ENCODE data around the gene MYO9B.

MYO9B gene

DNA sequence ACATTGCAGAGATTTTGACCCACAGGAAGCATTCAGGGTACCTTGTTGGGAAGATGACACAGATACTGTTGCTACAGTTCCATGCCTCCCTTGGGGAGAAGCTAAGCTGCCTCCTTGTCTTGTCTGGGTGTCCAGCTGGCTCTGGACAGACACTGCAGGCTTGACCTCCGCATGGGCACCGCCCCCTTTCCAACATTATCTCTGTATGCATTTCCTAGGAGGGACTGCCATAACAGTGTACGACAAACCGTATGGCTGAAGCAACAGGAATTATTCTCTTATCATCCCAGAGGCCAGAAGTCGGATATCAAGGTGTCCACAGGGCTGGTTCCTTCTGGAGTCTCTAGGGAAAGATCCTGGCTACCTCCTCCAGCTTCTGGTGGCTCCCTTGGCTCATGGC is 72.6 kb downstream of the MYO9B start:
- no peak for DNase-seq (ENCODE audit: low read depth, low spot score)
- TF ChIP-seq CTCF (IDR thresholded peaks at IDR 0.05; ENCODE audit: low read depth, low read length): no peak
- H3K4me3 ChIP-seq (ENCODE audit: low read depth, low read length): no peak overlapping the region
- in situ Hi-C loops (cut with HindIII; ENCODE audit: low sequenced_read_pairs): no loop called here

DNA sequence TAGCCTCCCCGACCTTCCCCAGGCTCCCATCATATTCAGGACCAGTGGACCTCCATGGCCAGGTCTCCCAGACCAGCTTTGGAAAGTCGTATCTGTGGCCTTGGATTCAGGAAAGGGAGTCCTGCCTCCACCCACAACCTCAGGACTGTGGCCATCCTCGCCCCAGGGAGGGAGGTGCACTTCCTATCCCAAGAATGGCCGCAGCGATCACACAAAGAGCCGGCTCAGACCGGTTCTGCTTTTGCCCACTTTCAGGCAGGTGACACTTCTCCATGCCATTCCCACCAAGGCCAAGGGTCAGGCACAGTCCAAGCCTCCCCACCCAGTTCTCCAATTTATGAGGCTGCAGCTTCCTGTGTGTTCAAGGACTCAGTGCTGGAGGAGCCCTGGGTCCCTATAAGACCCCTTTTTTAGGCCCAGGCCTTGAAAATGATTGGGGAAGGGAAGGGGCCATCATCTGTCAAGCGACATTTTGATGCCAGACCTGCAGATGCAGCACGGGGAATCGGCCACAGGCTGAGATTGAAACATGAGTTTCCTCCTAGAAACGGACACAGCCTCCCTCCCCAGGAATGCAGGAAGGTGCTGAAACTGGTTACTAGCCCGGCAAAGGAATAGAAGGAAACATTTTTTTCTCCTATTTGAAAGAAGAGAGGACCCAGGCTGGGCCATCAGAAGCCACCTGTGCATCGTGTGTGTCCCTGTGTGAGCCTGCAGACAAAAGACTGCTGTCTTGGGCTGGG is 74.0 kb downstream of the MYO9B start:
- no peak for TF ChIP-seq CTCF (IDR thresholded peaks at IDR 0.05; ENCODE audit: low read depth, low read length)
- in situ Hi-C loops (cut with HindIII; ENCODE audit: low sequenced_read_pairs): no loop called here
- no peak overlapping the region for H3K4me3 ChIP-seq (ENCODE audit: low read depth, low read length)
- DNase-seq (ENCODE audit: low read depth, low spot score): no peak

- no peak for DNase-seq (ENCODE audit: low read depth, low spot score)
- H3K4me3 ChIP-seq (ENCODE audit: low read depth, low read length): no peak overlapping the region
- TF ChIP-seq CTCF (IDR thresholded peaks at IDR 0.05; ENCODE audit: low read depth, low read length): no peak
- in situ Hi-C loops (cut with HindIII; ENCODE audit: low sequenced_read_pairs): no loop called here
Observed at GRCh38 chr19:17153996-17154395, 78.4 kb downstream of the MYO9B start.

DNA sequence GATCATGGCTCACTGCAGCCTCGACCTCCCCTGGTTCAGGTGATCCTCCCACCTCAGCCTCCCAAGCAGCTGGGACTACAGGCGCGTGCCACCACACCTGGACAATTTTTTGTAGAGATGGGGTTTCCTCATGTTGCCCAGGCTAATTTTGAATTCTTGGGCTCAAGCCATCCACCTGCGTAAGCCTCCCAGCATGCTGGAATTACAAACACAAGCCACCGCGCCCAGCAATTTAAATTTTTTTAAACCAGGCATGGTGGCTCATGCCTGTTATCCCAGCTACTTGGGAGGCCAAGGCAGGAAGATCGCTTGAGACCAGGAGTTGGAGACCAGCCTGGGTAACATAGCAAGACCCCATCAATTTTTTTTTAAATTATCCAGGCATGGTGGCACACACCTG is 79.7 kb downstream of the MYO9B start:
- no peak for TF ChIP-seq CTCF (IDR thresholded peaks at IDR 0.05; ENCODE audit: low read depth, low read length)
- in situ Hi-C loops (cut with HindIII; ENCODE audit: low sequenced_read_pairs): no loop called here
- no peak overlapping the region for H3K4me3 ChIP-seq (ENCODE audit: low read depth, low read length)
- DNase-seq (ENCODE audit: low read depth, low spot score): no peak

- in situ Hi-C loops (cut with HindIII; ENCODE audit: low sequenced_read_pairs): no loop called here
- no peak for TF ChIP-seq CTCF (IDR thresholded peaks at IDR 0.05; ENCODE audit: low read depth, low read length)
- DNase-seq (ENCODE audit: low read depth, low spot score): no peak
- H3K4me3 ChIP-seq (ENCODE audit: low read depth, low read length): no peak overlapping the region
Observed at GRCh38 chr19:17156296-17156946, 80.8 kb downstream of the MYO9B start.

DNA sequence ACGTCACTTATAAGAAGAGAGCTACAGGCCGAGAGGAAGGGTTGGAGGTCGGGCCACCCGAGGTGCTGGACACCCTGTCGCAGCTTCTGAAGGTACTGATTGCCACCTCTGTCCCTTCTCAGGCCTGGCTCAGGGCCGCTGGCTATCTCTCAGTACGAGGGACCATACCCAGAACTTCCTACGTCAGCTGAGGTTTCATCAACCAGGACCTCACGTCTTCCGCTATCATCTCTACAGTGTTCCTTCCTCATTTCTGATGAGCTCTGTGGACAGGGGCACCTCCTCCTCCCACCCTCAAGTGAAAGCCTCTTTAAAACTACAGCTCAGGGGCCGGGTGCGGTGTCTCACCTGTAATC is 81.3 kb downstream of the MYO9B start:
- no peak overlapping the region for H3K4me3 ChIP-seq (ENCODE audit: low read depth, low read length)
- in situ Hi-C loops (cut with HindIII; ENCODE audit: low sequenced_read_pairs): no loop called here
- no peak for DNase-seq (ENCODE audit: low read depth, low spot score)
- no peak for TF ChIP-seq CTCF (IDR thresholded peaks at IDR 0.05; ENCODE audit: low read depth, low read length)
